ENCODE results near the gene UNKL.
A peak's percentile ranks its signal among the peaks of the same experiment; 100 is the strongest.

UNKL gene

GRCh38 chr16:1372292-1372950 lies 42.1 kb downstream of the UNKL start:
- no peak for TF ChIP-seq JUND (IDR thresholded peaks at IDR 0.05; ENCODE audit: low read depth)
- in situ Hi-C loops (cut with HindIII; ENCODE audit: low pct_unique_long_range_greater_than_20kb, low sequenced_read_pairs), result no loop called here
- no peak for DNase-seq (ENCODE audit: low read depth in 1 of 2, low spot score in 1 of 2)

- in situ Hi-C loops (cut with HindIII; ENCODE audit: low pct_unique_long_range_greater_than_20kb, low sequenced_read_pairs), result no loop called here
- TF ChIP-seq JUND (IDR thresholded peaks at IDR 0.05; ENCODE audit: low read depth), result no peak
- no peak for DNase-seq (ENCODE audit: low read depth in 1 of 2, low spot score in 1 of 2)
Observed at GRCh38 chr16:1371054-1371978, 43.2 kb downstream of the UNKL start.

GRCh38 chr16:1367486-1368174 lies 46.9 kb downstream of the UNKL start:
- in situ Hi-C loops (cut with HindIII; ENCODE audit: low pct_unique_long_range_greater_than_20kb, low sequenced_read_pairs), result no loop called here
- DNase-seq (ENCODE audit: low read depth in 1 of 2, low spot score in 1 of 2), result peak; percentile 77 to 82
- no peak for TF ChIP-seq JUND (IDR thresholded peaks at IDR 0.05; ENCODE audit: low read depth)

- in situ Hi-C loops (cut with HindIII; ENCODE audit: low pct_unique_long_range_greater_than_20kb, low sequenced_read_pairs), result no loop called here
- DNase-seq (ENCODE audit: low read depth in 1 of 2, low spot score in 1 of 2), result no peak
- TF ChIP-seq JUND (IDR thresholded peaks at IDR 0.05; ENCODE audit: low read depth), result no peak
Observed at GRCh38 chr16:1366712-1367299, 47.7 kb downstream of the UNKL start.

GRCh38 chr16:1366060-1366711 lies 48.3 kb downstream of the UNKL start:
- in situ Hi-C loops (cut with HindIII; ENCODE audit: low pct_unique_long_range_greater_than_20kb, low sequenced_read_pairs), result no loop called here

GRCh38 chr16:1364510-1364909 lies 50.0 kb downstream of the UNKL start:
- no peak for DNase-seq (ENCODE audit: low read depth in 1 of 2, low spot score in 1 of 2)
- no peak for TF ChIP-seq JUND (IDR thresholded peaks at IDR 0.05; ENCODE audit: low read depth)
- in situ Hi-C loops (cut with HindIII; ENCODE audit: low pct_unique_long_range_greater_than_20kb, low sequenced_read_pairs), result no loop called here

More at GRCh38 chr16:1366060-1366711, 48.3 kb downstream of the UNKL start:
- no peak for TF ChIP-seq JUND (IDR thresholded peaks at IDR 0.05; ENCODE audit: low read depth)
- DNase-seq (ENCODE audit: low read depth in 1 of 2, low spot score in 1 of 2), result no peak

- in situ Hi-C loops (cut with HindIII; ENCODE audit: low pct_unique_long_range_greater_than_20kb, low sequenced_read_pairs), result no loop called here
- peak; percentile 79 to 90 for DNase-seq (ENCODE audit: low read depth in 1 of 2, low spot score in 1 of 2)
- TF ChIP-seq JUND (IDR thresholded peaks at IDR 0.05; ENCODE audit: low read depth), result no peak
Observed at GRCh38 chr16:1363501-1364041, 50.9 kb downstream of the UNKL start.

- in situ Hi-C loops (cut with HindIII; ENCODE audit: low pct_unique_long_range_greater_than_20kb, low sequenced_read_pairs), result no loop called here
- DNase-seq (ENCODE audit: low read depth in 1 of 2, low spot score in 1 of 2), result no peak
Observed at GRCh38 chr16:1362807-1363206, 51.7 kb downstream of the UNKL start.

GRCh38 chr16:1361685-1362360 lies 52.7 kb downstream of the UNKL start:
- no peak for DNase-seq (ENCODE audit: low read depth in 1 of 2, low spot score in 1 of 2)
- TF ChIP-seq JUND (IDR thresholded peaks at IDR 0.05; ENCODE audit: low read depth), result no peak
- in situ Hi-C loops (cut with HindIII; ENCODE audit: low pct_unique_long_range_greater_than_20kb, low sequenced_read_pairs), result no loop called here

More at GRCh38 chr16:1362807-1363206, 51.7 kb downstream of the UNKL start:
- no peak for TF ChIP-seq JUND (IDR thresholded peaks at IDR 0.05; ENCODE audit: low read depth)

GRCh38 chr16:1357906-1358566 lies 56.5 kb downstream of the UNKL start:
- in situ Hi-C loops (cut with HindIII; ENCODE audit: low pct_unique_long_range_greater_than_20kb, low sequenced_read_pairs), result no loop called here
- no peak for TF ChIP-seq JUND (IDR thresholded peaks at IDR 0.05; ENCODE audit: low read depth)
- DNase-seq (ENCODE audit: low read depth in 1 of 2, low spot score in 1 of 2), result no peak
